ENCODE results near the gene TPPP3.

TPPP3 gene

DNA sequence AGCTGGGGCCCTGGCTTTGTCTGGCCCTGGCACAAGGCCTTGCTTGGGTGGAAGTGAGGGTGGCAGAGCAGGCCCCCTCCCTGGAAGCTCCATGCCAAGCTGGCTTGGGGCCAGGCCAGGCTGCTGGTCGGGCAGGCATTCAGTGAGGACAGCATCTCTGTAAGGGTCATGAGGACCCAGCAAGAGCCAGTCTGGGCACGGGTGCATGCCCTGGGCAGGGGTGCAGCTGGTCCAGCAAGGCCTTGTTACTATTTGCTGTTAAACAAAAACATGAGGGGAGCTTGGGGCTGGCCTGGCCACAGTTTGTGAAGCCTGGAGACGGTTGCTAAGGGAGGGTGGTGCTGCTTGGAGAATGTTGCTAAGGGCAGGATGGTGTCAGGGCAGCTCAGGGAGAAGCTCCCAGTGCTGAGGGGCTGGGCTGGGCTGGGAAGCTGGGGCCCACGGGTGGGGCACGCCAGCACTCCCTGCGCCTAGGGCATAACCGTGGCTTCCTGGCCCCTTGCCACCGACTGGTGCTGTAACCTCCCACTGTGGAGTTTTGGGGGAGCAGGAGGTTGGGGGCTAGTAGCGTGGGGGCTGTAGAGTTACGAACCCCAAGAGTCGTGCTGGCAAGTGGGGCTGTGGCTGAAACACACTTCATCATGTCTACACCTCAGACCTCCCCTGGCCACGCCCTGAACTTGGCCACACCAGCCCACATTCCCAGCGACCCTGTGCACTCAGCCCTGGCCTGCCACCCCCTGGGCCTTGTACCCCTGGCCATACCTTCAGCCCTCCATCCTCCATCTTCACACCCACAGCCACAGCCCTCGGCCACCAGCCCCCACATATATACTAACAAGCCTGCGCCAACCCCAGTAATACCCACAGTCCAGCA lies 1.6 kb downstream of the TPPP3 start:
- no peak for DNase-seq (ENCODE audit: low read depth)
- in situ Hi-C loops (cut with HindIII; ENCODE audit: low sequenced_read_pairs), result no loop called here
- TF ChIP-seq, protein P1, sequence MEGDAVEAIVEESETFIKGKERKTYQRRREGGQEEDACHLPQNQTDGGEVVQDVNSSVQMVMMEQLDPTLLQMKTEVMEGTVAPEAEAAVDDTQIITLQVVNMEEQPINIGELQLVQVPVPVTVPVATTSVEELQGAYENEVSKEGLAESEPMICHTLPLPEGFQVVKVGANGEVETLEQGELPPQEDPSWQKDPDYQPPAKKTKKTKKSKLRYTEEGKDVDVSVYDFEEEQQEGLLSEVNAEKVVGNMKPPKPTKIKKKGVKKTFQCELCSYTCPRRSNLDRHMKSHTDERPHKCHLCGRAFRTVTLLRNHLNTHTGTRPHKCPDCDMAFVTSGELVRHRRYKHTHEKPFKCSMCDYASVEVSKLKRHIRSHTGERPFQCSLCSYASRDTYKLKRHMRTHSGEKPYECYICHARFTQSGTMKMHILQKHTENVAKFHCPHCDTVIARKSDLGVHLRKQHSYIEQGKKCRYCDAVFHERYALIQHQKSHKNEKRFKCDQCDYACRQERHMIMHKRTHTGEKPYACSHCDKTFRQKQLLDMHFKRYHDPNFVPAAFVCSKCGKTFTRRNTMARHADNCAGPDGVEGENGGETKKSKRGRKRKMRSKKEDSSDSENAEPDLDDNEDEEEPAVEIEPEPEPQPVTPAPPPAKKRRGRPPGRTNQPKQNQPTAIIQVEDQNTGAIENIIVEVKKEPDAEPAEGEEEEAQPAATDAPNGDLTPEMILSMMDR (IDR thresholded peaks at IDR 0.05; ENCODE audit: low read depth, low read length, missing control alignments), result no peak
- no peak overlapping the region for H3K4me3 ChIP-seq (ENCODE audit: low read depth, low read length)

DNA sequence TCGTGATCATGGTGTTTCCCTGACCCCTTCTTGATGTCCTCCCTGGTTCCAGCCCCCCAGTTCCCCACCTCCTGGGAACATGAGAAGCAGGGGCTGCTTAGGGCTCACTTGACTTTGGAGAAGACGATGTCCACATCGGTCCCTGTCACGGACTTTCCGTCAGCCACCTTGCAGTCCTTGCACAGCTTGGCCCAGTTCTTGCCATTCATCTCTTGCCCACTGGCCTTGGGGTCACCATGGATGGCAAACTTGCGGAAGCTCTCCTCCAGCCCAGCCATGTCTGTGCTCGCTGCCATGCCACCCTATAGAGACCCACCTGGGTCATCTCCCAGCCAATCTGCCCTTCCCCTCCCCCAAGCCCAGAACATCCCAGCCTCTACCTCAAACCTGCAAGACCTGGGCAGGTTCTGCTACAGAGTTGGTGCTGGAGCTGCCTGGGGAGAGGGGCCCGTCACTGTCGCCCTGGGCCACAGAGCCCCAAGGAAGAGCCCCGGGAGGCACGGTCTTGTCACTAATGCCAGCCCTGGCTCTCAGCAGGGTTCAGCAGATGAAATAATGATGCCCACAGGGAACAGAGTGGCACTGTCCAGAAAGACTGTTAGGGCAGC lies 2.4 kb downstream of the TPPP3 start:
- no peak overlapping the region for H3K4me3 ChIP-seq (ENCODE audit: low read depth, low read length)
- TF ChIP-seq, protein P1 (IDR thresholded peaks at IDR 0.05; ENCODE audit: low read depth, low read length, missing control alignments), result no peak
- DNase-seq (ENCODE audit: low read depth), result no peak
- in situ Hi-C loops (cut with HindIII; ENCODE audit: low sequenced_read_pairs), result no loop called here

DNA sequence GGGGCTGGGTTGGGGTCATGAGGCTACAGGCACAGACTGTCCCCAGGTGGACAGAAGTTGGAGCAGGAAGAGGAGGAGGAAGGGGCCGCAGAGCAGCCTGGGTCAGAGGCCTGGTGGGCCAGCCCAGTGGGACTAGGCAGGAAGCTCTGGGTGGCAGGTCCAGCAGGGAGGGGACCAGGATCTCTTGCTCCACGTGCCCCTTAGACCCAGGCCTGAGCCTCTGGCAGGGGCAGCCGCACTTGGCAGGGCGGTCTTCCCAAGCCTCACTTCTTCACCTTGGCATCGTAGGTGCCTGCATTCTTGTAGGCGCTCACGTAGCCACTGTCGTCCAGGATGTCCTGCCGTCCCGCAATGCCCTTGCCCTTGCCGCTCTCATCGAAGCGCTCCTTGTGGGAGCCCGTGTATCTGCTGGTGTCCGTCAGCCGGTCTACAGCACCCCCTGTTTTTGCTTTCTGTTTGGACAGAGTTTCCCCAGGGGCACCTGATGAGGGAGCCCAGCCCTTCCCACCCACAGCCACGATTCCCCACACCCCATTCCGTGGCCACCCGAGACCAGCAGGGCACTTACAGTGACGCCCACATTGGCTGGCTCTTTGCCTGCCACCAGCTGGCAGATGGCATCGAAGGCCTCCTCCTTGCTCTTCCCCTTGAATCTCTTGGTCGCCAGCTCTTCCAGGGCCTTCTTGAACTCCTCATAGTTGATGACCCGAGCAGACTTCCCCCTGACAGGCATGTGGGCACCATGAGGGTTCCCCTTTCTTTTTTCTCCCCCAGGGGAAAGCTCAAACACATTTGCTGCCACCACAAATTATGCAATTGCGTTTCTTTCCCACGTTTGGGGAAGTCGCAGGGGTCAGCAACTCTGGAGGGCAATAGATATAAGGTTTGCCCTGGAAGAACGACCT lies 3.1 kb downstream of the TPPP3 start:
- TF ChIP-seq, protein P1 (IDR thresholded peaks at IDR 0.05; ENCODE audit: low read depth, low read length, missing control alignments), result no peak
- DNase-seq (ENCODE audit: low read depth), result no peak
- in situ Hi-C loops (cut with HindIII; ENCODE audit: low sequenced_read_pairs), result no loop called here
- H3K4me3 ChIP-seq (ENCODE audit: low read depth, low read length), result no peak overlapping the region

DNA sequence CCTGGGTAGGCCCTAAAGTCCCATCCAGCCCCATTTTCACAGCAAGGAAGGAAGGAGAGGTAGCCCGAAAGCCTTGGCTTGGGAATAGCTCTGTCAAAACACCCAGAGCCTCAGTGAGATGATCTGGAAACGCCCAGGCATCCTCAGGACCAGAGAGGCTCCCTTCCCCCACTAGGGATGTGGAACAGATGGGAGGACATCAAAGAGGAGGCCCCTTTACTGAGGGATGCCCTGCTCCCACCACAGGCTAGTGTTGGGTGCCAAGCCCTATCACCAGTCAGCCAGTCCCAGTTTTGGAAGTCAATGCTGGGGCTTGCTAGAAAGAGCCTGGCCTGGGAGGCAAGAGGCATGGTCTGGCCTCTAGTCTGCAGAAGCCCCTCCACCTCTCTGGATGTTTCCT lies 4.7 kb downstream of the TPPP3 start:
- no peak for DNase-seq (ENCODE audit: low read depth)
- TF ChIP-seq, protein P1 (IDR thresholded peaks at IDR 0.05; ENCODE audit: low read depth, low read length, missing control alignments), result no peak
- in situ Hi-C loops (cut with HindIII; ENCODE audit: low sequenced_read_pairs), result no loop called here
- no peak overlapping the region for H3K4me3 ChIP-seq (ENCODE audit: low read depth, low read length)

DNA sequence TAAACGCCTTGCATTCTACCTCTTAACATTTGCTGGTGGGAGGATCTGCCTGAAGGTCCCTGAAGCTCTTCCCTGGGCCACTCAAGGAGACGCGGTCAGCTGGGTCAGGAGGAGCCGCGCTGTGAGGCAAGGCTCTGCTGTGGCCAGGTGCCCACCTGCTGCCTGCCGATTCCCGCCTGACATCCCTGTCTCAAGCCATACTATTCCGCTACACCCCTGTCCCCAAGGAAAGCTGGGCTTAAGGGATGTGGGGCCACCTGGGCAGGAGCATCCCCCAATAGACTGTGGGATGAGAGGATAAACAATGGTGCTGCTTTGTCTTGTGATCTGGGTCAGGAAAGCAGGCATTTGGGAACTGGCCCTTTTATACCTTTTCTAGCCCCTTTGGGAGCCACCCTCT lies 5.1 kb downstream of the TPPP3 start:
- H3K4me3 ChIP-seq (ENCODE audit: low read depth, low read length), result no peak overlapping the region
- no peak for DNase-seq (ENCODE audit: low read depth)
- TF ChIP-seq, protein P1 (IDR thresholded peaks at IDR 0.05; ENCODE audit: low read depth, low read length, missing control alignments), result no peak
- in situ Hi-C loops (cut with HindIII; ENCODE audit: low sequenced_read_pairs), result no loop called here

DNA sequence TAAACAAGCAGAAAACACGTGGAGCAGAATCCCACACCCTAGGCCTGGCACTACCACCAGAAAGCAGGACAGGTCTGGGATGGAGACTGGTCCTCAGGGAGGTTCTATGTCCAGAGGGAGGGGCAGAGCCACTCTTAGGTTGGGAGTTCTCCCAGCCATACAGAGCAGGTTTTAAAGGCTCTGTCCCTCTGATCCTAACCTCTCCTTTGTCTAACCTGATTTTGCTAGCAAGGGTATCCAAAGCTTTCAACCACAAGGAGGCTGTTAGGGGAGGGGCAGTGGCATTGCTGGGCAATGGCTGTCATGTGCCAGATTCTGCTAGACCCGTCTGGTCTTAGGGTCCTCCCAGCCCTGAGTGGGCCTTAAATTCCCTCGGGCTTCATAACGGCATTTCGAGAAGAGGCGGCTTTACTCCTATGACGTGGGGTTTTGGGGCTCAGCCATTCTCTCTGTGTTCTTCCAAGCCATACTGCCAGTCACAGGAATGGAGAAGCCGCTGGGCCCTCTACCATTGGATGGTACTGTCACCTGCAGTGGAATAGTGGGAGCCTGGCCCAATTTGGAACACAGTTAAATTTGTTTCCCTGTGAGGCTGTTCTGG lies 5.7 kb downstream of the TPPP3 start:
- in situ Hi-C loops (cut with HindIII; ENCODE audit: low sequenced_read_pairs), result no loop called here
- DNase-seq (ENCODE audit: low read depth), result no peak
- no peak overlapping the region for H3K4me3 ChIP-seq (ENCODE audit: low read depth, low read length)
- TF ChIP-seq, protein P1 (IDR thresholded peaks at IDR 0.05; ENCODE audit: low read depth, low read length, missing control alignments), result no peak
